GM19328 (cell line): ENCODE data around the gene KDM6B.
"Not testable (repeated sequence)": the region's sequence is repeated elsewhere in the genome, so short reads cannot be mapped to it uniquely, and the experiment has no call there.

Source experiments
- ATAC-seq: cut with Tn5 transposase; IDR thresholded peaks from one replicate; pipeline ENCODE4 v1.9.1; 2021; ENCODE audit warnings: mild to moderate bottlenecking, moderate library complexity; ENCODE audit not compliant: unreplicated experiment

KDM6B gene, protein sequence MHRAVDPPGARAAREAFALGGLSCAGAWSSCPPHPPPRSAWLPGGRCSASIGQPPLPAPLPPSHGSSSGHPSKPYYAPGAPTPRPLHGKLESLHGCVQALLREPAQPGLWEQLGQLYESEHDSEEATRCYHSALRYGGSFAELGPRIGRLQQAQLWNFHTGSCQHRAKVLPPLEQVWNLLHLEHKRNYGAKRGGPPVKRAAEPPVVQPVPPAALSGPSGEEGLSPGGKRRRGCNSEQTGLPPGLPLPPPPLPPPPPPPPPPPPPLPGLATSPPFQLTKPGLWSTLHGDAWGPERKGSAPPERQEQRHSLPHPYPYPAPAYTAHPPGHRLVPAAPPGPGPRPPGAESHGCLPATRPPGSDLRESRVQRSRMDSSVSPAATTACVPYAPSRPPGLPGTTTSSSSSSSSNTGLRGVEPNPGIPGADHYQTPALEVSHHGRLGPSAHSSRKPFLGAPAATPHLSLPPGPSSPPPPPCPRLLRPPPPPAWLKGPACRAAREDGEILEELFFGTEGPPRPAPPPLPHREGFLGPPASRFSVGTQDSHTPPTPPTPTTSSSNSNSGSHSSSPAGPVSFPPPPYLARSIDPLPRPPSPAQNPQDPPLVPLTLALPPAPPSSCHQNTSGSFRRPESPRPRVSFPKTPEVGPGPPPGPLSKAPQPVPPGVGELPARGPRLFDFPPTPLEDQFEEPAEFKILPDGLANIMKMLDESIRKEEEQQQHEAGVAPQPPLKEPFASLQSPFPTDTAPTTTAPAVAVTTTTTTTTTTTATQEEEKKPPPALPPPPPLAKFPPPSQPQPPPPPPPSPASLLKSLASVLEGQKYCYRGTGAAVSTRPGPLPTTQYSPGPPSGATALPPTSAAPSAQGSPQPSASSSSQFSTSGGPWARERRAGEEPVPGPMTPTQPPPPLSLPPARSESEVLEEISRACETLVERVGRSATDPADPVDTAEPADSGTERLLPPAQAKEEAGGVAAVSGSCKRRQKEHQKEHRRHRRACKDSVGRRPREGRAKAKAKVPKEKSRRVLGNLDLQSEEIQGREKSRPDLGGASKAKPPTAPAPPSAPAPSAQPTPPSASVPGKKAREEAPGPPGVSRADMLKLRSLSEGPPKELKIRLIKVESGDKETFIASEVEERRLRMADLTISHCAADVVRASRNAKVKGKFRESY (N-terminal part only)

DNA sequence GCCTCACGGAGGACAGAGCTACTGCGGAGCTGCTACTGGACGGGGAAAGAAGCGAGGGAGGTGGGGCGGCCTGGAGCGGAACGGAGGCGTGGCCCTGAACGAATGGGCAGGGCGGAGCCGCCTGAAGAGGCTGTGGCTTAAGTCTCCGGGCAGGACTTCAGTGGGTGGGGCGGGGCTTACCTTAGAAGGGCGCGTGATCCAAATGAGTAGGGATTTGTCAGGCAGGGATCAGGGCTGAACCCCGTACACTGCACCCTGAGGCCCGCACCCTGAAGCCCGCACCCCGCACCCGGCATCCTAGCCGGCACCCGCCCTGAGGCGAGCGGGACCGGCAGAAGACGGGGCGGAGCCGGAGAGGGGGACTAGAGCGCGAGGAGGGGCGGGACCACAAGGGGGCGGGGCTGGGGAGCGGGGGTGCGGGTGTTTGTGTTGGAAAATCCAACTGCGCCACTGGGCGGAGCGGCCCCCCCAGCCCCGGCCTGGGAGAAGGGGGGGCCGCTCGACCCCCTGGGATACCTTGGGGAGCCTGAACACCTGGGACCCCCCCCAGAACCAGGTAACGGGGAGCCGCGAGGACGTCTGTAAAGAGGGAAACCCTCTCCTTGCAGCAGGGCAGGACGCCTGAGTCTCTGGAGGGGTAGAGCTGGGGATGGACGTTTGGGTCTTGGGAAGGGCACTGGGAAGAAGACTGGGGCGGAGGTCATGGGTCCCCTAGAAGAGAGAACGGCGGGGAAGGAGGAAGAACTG is at the start of gene KDM6B:
TSS of gene KDM6B (plus strand) at position 423 of the 747 bp plus-strand sequence. CDS start 11,338 bp downstream, outside the sequence.
- ATAC-seq: peak; percentile 39

DNA sequence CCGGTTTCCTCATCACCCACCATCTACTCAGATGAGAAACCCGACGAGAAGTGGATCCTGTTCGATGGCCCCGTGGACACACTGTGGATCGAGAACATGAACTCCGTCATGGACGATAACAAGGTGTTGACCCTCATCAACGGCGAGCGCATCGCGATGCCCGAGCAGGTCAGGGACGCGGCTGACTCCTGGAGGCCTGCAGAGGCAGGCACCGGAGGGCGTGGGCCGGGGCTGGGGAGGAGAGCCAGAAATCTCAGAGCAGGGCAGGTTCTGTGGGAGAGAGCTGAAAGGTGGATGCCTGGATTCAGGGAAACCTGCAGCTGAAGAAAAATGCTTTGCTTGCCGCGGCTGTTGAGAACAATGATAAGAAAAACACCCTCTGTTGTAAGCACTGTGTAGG is 47.2 kb upstream of the KDM6B start:
- no peak for ATAC-seq

DNA sequence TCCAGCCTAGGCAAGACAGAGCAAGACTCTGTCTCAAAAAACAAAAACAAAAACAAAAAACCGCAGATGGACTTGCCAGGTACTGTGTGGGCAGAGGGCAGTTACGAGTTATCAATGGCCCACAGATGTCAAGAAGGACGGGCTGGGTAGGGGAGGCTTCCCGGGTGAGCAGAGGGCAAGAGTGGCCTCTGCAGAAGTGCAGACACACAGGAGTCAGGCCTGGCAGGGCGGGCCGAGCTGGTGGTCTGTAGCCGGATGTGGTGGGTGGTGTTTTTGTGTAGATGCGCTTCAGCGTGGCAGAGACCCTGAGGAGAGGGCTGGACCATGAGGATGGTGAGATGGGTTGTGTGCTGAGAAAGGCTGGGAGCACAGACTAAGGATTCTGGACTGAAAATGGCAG is 44.9 kb upstream of the KDM6B start:
- ATAC-seq: no peak

DNA sequence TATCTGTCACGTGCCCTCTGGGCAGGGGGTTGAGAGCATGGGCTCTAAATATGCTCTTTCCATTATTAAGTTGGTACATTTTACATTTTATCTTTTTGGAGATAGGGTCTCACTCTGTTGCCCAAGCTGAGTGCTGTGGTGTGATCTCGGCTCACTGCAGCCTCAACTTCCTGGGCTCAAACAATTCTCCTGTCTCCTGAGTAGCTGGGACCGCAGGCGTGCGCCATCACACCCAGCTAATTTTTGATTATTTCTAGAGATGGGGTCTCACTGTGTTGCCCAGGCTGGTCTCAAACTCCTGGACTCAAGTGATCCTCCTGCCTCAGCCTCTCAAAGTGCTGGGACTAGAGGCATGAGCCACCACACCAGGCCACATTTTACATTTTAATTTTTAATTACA is 43.9 kb upstream of the KDM6B start:
- ATAC-seq: no peak

DNA sequence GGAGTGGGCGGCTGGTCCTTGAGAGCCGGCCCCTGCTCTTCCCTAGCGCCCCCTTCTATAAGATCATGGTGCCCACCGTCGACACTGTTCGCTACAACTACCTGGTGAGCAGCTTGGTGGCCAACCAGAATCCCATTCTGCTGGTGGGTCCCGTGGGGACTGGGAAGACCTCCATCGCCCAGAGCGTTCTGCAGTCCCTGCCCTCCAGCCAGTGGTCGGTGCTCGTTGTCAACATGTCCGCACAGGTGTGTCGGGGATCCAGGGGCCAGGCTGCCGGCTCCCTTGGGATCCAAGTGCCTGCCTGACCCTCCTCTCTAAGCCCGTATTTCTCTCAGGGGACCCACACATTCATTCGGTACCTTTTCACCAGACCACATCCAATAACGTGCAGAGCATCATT is 41.4 kb upstream of the KDM6B start:
- ATAC-seq: no peak

DNA sequence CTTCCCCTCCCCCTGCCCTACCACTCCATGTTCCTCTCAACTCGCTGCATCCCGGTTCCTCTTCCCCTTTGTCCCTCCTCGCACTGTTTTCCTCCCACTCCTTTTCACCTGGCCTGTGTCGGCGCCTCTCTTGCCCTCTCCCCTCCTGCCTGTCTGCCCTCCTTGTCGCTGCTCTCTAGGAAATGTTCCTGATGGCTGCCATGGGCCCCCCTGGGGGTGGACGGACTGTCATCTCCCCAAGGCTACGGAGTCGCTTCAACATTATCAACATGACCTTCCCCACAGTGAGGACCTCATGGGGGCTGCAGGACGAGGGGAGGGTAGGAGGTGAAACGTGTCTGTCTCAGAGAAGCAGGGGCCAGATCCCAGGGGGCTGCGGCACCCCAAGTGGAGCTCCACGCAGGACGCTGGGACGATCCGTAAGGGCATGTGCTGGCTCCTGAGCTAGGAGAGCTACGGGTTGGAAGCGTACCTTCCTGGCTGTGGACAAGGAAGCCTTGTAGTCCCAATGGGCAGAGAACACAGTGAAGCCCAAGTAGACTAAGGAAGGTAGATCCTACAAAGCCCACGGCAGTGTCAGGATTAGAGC is 39.8 kb upstream of the KDM6B start:
- no peak for ATAC-seq

DNA sequence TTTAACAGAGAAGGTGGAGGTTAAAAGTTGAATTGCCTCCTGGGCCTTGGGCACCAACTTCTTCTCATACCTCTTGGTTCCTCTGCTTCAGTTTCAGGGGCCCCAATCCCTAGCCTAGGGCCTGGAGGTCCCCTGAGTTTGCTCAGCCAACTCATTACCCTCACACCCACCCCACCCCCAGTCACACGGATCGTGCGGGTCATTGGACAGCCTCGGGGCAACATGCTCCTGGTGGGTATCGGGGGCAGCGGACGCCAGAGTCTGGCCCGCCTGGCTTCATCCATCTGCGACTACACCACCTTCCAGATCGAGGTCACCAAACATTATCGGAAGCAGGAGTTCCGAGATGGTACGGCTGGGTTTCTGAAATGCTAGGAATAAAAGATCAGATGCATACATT is 36.0 kb upstream of the KDM6B start:
- no peak for ATAC-seq

DNA sequence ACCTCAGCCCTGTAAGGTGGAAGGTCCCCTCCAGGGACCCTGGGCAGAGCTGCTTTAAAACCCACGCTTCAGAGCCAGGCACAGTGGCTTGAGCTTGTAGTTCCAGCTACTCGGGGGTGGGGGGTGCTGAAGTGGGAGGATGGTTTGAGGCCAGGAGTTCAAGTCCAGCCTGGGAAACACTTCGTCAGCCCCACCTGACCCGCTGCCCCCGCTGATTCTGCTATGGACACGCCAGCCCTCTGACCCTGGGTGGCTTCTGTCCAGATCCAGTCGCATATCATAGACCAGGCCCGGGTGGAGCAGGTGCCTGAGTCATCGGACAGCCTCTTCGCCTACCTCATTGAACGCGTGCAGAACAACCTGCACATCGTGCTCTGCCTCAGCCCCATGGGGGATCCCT is 35.2 kb upstream of the KDM6B start:
- ATAC-seq: no peak

DNA sequence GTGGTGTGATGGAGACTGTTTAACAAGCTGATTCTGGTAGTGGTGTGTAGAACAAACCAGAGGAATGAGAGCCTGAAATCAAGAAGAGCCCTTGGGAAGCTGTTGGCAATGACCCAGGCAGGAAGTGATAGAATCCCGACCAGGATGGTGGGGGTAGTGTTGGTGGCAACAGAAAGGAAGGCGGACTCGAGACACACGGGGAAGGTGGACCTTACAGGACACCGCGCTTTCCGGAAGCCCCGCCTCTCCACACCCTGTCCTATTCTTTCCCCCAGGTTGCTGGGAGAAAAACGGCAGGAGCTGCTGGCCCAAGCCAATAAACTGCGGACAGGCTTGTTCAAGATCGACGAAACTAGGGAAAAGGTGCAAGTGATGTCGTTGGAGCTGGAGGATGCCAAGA is 30.0 kb upstream of the KDM6B start:
- no peak for ATAC-seq

DNA sequence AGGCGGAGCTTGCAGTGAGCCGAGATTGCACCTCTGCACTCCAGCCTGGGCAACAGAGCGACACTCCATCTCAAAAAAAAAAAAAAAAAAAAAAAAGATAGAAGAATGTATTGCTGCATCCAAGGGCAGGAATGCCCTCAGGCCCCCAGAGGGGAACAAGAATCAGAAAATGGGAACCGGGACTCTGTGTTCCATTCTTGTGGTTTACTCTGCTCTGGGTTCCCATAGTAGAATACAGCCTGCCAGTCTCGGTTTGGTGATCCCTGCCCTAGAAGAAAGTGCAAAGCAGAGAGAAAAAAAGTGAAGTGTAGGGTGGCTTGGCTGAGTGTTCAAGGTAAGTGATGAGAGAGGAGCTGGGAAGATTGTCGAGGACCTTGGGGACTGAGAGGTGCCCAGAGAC is 27.4 kb upstream of the KDM6B start:
- no peak for ATAC-seq

DNA sequence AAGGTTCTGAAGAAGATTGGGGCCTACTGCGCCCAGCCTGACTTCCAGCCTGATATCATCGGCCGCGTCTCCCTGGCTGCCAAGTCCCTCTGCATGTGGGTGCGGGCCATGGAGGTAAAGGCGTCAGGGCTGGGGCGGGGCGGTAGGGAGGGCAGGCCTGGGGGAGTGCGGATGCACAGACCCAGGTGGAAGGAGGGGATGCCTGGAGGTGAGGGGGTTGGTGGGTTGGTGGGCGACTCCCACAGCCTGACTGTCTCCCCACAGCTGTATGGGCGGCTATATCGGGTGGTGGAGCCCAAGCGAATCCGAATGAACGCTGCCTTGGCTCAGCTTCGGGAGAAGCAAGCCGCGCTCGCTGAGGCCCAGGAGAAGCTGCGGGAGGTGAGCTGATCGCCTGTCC is 26.8 kb upstream of the KDM6B start:
- no peak for ATAC-seq

DNA sequence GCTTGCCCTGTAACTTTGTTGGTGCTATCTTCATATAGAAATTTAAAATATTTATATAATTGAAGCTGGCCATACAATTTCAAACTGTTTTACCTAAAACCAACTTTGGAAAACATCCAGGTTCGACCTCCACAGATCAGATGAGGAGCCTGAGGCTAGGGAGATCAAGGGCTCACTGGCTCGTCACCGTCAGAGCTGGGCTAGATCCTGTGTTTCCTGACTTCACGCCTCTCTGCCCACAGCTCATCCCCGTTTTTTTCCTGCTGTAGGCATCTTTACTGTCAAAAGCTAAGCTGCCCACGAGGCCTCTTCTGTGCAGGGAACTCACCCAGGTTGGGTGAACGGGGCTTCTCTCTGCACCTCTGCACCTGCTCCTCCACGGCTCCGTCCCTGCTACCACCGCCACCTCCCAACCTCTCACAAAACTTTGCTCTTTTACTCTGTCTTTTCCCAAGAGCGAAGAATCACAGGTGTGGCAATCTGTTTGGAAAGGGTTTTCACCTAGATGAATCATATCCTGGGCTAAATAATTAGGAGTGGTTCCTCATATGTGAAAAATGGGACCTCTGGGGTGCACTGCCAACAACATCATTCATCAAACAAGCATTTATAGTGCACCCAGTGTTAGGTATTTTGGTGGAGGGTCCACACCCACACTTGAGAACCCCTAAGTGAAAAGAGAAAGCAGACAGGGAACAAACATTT is 24.8 kb upstream of the KDM6B start:
- ATAC-seq: no peak

DNA sequence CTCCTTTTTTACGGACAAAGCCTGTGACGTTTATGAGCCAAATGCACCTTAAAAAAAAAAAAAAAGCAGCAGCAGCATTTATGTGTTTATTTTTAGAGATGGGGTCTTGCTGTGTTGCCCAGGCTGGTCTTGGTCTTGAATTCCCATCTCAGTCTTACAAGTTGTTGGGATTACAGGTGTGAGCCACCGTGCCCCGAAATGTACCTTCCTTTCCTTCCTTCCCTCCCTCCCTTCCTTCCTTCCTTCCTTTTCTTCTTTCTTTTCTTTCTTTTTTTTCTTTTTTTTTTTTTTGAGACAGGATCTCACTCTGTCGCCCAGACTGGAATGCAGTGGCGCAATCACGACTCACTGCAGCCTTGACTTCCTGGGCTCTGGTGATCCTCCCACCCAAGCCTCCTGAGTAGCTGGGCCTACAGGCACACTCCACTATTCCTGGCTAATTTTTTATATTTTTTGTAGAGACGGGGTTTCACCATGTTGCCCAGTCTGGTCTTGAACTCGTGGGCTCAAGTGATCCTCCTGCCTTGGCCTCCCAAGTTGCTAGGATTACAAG is 24.1 kb upstream of the KDM6B start:
- not testable (repeated sequence) for ATAC-seq

DNA sequence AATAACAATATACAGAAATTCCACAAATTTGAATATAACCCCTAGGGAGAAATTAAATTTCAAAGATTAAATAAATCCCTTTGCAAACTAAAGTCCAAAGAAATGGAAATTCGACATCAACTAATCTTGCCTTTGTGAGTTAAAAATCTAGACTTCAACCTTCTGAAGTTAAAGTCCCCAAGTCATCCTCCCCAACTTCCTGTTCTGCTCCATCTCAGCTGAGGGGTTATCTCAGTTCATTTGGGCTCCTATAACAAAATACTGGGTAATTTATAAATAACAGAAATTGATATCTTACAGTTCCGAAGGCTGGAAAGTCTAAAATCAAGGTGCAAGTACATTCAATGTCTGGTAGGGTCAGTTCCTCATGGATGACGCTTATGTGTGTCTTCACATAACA is 22.8 kb upstream of the KDM6B start:
- no peak for ATAC-seq

DNA sequence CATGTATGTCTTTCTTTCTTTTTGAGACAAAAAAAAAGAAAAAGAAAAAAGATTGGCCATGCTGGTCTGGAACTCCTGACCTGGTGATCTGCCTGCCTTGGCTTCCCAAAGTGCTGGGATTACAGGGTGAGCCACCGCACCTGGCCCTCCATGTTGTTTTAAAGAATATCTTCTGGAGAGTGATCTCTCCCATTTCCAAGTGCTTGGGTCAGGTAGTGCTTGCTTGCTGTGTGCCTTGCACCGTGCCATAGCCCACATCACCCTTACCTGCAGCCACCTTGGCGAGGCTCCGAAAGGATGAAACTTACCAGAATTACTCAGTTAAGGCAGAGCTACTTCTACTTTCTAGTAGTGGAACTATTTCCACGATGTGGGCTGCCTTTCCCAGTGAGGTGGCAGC is 19.0 kb upstream of the KDM6B start:
- no peak for ATAC-seq

DNA sequence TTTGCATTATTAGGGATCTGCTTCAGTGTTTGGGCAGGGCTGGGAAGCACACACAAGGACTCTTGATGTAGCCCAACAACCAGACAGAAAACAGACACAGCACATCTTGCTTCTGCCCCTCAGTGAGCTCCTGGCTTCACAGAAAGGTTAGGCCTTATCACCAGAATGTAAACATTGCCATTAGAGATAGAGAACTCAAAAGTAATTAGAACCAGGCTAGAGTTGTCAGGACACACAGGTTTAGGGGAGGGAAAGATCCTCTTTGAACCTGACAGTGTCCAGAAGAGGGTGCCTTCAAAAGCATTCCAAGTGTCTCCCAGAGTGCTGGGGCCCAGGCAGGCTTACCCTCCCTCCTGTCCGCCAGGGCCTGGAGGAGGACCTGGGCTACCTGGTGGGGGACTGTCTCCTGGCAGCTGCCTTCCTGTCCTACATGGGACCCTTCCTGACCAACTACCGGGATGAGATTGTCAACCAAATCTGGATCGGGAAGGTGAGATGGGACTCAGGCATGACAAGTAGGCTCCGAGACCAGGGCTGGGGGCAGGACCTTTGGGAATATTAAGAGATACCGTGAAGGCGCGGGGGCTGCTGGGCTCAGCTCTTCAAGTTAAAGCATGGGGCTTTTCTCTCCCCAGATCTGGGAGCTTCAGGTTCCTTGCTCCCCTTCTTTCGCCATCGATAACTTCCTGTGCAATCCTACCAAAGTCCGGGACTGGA is 16.9 kb upstream of the KDM6B start:
- no peak for ATAC-seq

DNA sequence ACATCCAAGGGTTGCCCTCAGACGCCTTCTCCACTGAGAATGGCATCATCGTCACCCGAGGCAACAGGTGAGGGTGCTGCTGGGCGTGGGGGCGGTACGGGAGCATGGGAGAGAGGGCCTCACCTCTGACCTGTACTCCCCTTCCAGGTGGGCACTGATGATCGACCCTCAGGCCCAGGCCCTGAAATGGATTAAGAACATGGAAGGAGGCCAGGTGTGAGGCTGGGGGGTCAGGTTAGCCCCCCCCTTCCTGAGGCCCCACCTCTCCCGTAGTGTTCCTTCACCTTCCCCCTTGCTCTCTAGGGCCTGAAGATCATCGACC is 16.4 kb upstream of the KDM6B start:
- ATAC-seq: no peak

DNA sequence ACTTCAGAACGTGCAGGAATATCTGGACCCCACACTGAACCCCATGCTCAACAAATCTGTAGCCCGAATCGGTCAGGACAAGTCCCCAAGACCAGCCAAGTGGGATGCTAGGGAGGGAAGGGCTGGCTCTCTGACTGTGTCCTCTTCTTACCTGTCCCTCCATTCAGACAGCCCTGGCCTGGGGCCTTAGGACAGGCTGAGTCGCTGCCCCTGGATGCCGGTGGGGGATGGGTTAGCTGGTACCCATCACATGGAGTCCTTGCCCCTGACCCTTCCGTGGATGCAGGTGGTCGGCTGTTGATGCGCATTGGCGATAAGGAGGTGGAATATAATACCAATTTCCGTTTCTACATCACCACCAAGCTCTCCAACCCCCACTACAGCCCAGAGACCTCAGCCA is 16.0 kb upstream of the KDM6B start:
- no peak for ATAC-seq
